Gastrocnemius medialis (tissue), 4 donors: ENCODE data around the gene GCNT1.

Experiments used
- CTCF ChIP-seq, 5 experiments: fragments of 450-650 bp in 3 of 5; fragments of 200-600 bp in 2 of 5; sonication (generic) in 2 of 5; IDR thresholded peaks in 4 of 5; conservative IDR thresholded peaks in 1 of 5; 1 replicate in 4 of 5; 2 replicates in 1 of 5; pipeline ENCODE4 v1.5.1; 2016 to 2019; ENCODE audit warnings: antibody characterized with exemption in 5 of 5, mild to moderate bottlenecking in 3 of 5, moderate library complexity in 3 of 5
- POLR2A ChIP-seq, 2 donors: fragments of 450-650 bp; IDR thresholded peaks; one replicate each; pipeline ENCODE4 v1.6.1; 2017; ENCODE audit warnings: antibody characterized with exemption in 2 of 2, mild to moderate bottlenecking in 2 of 2, moderate library complexity in 2 of 2

- TF ChIP-seq CTCF (IDR thresholded peaks at IDR 0.05 in 4 of 5, conservative IDR thresholded peaks at IDR 0.05 in 1 of 5) (no peak), POLR2A (IDR thresholded peaks at IDR 0.05) (no peak)
Measured at GRCh38 chr9:76463211-76463610, 4.2 kb downstream of the GCNT1 start.
